Ishikawa (cell line): Measurements from ENCODE around the gene CDV3.

Experiments used
- CEBPB ChIP-seq: IDR thresholded peaks from 2 replicates; pipeline ENCODE4 v1.6.1; 2012
- CREB1 ChIP-seq: IDR thresholded peaks from 2 replicates; pipeline ENCODE4 v1.6.1; 2012; ENCODE audit warnings: low read depth
- EGR1 ChIP-seq: IDR thresholded peaks from 2 replicates; pipeline ENCODE4 v1.6.1; 2012
- EP300 ChIP-seq: IDR thresholded peaks from 2 replicates; pipeline ENCODE4 v1.6.1; 2012; ENCODE audit warnings: borderline replicate concordance
- FOXM1 ChIP-seq: IDR thresholded peaks from 2 replicates; pipeline ENCODE4 v1.6.1; 2012; ENCODE audit warnings: low read depth, borderline replicate concordance
- NFIC ChIP-seq: IDR thresholded peaks from 2 replicates; pipeline ENCODE4 v1.6.1; 2012
- RAD21 ChIP-seq: IDR thresholded peaks from 2 replicates; pipeline ENCODE4 v1.6.1; 2012; ENCODE audit warnings: low read depth
- TAF1 ChIP-seq: IDR thresholded peaks from 2 replicates; pipeline ENCODE4 v1.6.1; 2012; ENCODE audit warnings: low read depth, mild to moderate bottlenecking
- TCF12 ChIP-seq: IDR thresholded peaks from 2 replicates; pipeline ENCODE4 v1.6.1; 2012; ENCODE audit warnings: low read depth
- TEAD4 ChIP-seq: IDR thresholded peaks from 2 replicates; pipeline ENCODE4 v1.6.1; 2012
- YY1 ChIP-seq: IDR thresholded peaks from 2 replicates; pipeline ENCODE4 v1.6.1; 2012; ENCODE audit warnings: low read depth
- ZBTB7A ChIP-seq: IDR thresholded peaks from 2 replicates; pipeline ENCODE4 v1.6.1; 2012; ENCODE audit warnings: low read depth
- TF ChIP-seq, protein P1 (sequence below): IDR thresholded peaks from 2 replicates; pipeline ENCODE4 v1.6.1; 2012
- TF ChIP-seq, protein P2 (sequence below): IDR thresholded peaks from 2 replicates; pipeline ENCODE4 v1.6.1; 2012
- TF ChIP-seq, protein P3 (sequence below): IDR thresholded peaks from 2 replicates; pipeline ENCODE4 v1.6.1; 2012; ENCODE audit warnings: low read depth, mild to moderate bottlenecking

CDV3 gene

DNA sequence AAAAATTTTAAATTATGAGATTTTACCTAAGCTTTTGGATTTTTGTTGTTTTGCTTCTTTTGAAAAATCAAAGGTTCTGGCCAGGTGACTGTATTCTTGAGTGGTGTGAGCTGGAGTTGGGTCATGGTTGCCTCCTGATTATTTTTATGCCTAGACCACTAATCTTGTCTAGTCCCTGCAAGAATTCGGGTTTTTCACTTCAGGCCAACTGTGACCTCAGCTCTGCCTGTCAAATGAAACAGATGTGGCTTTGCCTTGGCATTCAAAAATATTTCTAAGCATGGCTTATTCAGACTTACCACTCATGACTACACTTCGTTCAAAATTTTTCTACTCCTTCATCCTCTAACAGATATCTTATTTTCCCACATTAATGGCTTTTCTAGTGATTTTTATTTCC lies 25.4 kb upstream of the CDV3 start:
- TF ChIP-seq EGR1 (no peak), EP300 (no peak), ZBTB7A (no peak), YY1 (no peak), TEAD4 (no peak), TAF1 (no peak), NFIC (no peak), CREB1 (no peak), RAD21 (no peak), FOXM1 (no peak), TCF12 (no peak), CEBPB (no peak)
- TF ChIP-seq, protein P1, sequence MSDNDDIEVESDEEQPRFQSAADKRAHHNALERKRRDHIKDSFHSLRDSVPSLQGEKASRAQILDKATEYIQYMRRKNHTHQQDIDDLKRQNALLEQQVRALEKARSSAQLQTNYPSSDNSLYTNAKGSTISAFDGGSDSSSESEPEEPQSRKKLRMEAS: no peak
- TF ChIP-seq, protein P2, sequence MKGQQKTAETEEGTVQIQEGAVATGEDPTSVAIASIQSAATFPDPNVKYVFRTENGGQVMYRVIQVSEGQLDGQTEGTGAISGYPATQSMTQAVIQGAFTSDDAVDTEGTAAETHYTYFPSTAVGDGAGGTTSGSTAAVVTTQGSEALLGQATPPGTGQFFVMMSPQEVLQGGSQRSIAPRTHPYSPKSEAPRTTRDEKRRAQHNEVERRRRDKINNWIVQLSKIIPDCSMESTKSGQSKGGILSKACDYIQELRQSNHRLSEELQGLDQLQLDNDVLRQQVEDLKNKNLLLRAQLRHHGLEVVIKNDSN: no peak
- TF ChIP-seq, protein P3, sequence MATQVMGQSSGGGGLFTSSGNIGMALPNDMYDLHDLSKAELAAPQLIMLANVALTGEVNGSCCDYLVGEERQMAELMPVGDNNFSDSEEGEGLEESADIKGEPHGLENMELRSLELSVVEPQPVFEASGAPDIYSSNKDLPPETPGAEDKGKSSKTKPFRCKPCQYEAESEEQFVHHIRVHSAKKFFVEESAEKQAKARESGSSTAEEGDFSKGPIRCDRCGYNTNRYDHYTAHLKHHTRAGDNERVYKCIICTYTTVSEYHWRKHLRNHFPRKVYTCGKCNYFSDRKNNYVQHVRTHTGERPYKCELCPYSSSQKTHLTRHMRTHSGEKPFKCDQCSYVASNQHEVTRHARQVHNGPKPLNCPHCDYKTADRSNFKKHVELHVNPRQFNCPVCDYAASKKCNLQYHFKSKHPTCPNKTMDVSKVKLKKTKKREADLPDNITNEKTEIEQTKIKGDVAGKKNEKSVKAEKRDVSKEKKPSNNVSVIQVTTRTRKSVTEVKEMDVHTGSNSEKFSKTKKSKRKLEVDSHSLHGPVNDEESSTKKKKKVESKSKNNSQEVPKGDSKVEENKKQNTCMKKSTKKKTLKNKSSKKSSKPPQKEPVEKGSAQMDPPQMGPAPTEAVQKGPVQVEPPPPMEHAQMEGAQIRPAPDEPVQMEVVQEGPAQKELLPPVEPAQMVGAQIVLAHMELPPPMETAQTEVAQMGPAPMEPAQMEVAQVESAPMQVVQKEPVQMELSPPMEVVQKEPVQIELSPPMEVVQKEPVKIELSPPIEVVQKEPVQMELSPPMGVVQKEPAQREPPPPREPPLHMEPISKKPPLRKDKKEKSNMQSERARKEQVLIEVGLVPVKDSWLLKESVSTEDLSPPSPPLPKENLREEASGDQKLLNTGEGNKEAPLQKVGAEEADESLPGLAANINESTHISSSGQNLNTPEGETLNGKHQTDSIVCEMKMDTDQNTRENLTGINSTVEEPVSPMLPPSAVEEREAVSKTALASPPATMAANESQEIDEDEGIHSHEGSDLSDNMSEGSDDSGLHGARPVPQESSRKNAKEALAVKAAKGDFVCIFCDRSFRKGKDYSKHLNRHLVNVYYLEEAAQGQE: no peak

DNA sequence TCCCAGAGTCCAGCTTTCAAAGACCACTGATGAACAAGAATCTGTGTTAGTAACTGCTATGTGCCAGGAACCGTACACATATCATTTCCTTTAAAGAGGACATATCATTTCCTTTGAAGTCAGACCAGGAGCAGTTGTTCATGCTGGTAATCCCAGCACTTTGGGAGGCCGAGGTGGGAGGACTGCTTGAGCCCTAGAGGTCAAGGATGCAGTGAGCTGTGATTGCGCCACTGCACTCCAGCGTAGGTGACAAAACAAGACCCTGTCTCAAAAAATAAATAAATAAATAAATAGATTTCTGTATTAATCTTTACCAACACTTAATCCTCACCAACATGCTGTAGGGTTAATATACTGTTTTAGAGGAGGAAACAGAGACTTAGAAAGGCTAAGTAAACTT lies 23.9 kb upstream of the CDV3 start:
- TF ChIP-seq, protein P2: no peak
- TF ChIP-seq YY1: no peak
- TF ChIP-seq TAF1: no peak
- TF ChIP-seq, protein P3: no peak
- TF ChIP-seq CEBPB: no peak
- TF ChIP-seq TCF12: no peak
- TF ChIP-seq EGR1: no peak
- TF ChIP-seq FOXM1: no peak
- TF ChIP-seq RAD21: no peak
- TF ChIP-seq CREB1: no peak
- TF ChIP-seq NFIC: no peak
- no peak for TF ChIP-seq EP300
- TF ChIP-seq TEAD4: no peak
- TF ChIP-seq ZBTB7A: no peak

DNA sequence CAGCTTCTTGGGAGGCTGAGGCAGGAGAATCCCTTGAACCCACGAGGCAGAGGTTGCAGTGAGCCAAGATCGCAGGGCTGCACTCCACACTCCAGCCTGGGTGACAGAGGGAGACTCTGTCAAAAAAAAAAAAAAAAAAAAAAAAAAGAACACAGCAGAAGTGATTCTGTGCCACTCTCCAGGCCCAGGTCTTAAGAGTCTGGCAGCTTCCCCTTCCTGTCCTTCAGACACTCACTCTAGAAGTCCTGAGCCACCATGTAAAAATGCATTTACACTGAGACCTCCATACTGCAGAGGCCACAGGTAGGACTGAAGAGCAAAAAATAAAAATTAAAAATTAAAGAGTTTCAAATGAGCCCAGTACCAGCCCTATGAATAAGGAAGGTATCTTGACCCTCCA lies 11.8 kb upstream of the CDV3 start:
- TF ChIP-seq YY1: no peak
- TF ChIP-seq, protein P2: no peak
- no peak for TF ChIP-seq RAD21
- TF ChIP-seq FOXM1: no peak
- TF ChIP-seq NFIC: no peak
- no peak for TF ChIP-seq CEBPB
- TF ChIP-seq TAF1: no peak
- no peak for TF ChIP-seq EGR1
- TF ChIP-seq, protein P3: no peak
- TF ChIP-seq TCF12: no peak
- no peak for TF ChIP-seq ZBTB7A
- no peak for TF ChIP-seq EP300
- TF ChIP-seq TEAD4: no peak
- TF ChIP-seq, protein P1: no peak
- no peak for TF ChIP-seq CREB1

DNA sequence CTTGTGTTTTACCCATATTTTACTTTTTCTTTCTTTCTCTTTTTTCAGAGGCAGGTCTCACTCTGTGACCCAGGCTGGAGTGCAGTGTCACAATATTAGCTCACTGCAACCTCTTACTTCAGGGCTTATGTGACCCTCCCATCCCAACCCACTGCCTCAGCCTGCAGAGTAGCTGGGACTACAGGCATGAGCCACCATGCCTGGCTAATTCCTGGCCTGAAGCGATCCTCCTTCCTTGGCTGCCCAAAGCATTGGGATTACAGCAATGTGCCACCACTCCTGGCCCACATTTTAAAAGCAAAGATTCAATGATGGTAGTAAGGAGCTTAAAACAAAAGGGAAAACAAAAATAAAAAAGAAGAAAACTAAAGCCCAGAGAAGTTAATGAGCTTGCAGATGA lies 11.1 kb upstream of the CDV3 start:
- TF ChIP-seq NFIC: no peak
- TF ChIP-seq FOXM1: no peak
- no peak for TF ChIP-seq TCF12
- TF ChIP-seq, protein P3: no peak
- TF ChIP-seq RAD21: no peak
- no peak for TF ChIP-seq ZBTB7A
- TF ChIP-seq CEBPB: no peak
- no peak for TF ChIP-seq TEAD4
